Stimulated activated CD8-positive, alpha-beta memory T cell treated with anti-CD3 and anti-CD28 coated beads, Interleukin-15, amount 100 ng/mL, for 48 hours (primary cell): Measurements from ENCODE around the gene PRELP.
"Not testable (repeated sequence)": the region's sequence is repeated elsewhere in the genome, so short reads cannot be mapped to it uniquely, and the experiment has no call there.

Experiments used
- DNase-seq, 2 donors: peaks; one replicate each; pipeline ENCODE4 v3.0.0-alpha.2; 2020; ENCODE audit warnings: low read depth in 2 of 2

Gene PRELP

DNA sequence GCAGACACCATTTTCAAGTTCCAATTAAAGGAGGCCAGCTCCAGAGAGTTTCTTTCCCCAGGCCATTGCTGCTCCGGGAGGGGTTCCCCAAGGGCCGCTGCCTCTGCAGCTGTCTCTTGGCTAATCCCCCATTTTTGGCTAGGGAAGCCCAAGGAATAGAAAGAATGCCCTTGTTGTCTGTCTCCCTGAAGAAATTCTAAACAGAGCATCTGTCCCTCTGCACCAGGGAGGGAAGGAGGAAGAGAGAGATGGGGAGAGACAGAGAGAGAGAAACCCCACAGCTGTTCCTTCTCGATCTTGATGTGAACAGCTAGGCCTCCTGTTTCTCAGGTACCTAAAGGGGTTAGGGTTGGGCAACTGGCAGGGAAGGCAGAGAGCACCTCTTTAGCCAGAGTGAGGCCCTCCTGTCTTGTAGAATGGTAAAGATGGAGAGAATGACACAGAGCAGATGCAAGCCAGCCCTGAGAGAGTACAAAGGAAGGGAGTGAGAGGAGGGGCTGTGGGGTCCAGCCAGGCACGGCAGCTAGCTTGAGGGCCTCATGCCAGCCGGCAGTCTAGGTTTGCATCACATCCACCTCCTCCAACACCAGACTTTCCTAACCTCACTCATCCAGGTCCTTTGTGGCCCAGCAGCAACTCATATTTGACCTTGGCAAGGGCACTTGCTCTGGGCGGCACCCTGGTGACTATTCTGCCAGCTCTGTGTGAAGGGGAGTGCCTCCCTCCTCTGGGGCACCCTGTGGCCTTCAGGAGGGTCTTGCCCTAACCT is 31.4 kb downstream of the PRELP start:
- no peak for DNase-seq

DNA sequence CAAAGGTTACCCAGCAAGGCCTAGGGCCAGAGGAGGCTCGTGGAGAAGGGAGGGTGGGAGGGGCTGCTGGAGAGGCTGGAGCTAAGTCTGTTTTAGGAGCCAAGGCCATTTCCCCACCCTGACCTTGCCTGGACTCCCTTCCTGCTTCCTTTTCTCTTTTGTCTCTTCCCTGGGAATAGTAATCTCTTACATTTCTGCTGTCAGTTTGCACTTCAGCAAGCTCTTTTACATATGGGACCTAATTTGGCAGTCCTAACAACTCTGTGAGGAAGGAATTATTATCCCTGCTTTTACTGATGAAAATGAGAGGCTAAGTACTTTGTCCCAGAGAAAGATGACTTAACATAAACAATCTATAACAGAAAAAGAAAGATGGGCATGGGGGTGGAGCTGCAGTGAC is 32.2 kb downstream of the PRELP start:
- no peak for DNase-seq

DNA sequence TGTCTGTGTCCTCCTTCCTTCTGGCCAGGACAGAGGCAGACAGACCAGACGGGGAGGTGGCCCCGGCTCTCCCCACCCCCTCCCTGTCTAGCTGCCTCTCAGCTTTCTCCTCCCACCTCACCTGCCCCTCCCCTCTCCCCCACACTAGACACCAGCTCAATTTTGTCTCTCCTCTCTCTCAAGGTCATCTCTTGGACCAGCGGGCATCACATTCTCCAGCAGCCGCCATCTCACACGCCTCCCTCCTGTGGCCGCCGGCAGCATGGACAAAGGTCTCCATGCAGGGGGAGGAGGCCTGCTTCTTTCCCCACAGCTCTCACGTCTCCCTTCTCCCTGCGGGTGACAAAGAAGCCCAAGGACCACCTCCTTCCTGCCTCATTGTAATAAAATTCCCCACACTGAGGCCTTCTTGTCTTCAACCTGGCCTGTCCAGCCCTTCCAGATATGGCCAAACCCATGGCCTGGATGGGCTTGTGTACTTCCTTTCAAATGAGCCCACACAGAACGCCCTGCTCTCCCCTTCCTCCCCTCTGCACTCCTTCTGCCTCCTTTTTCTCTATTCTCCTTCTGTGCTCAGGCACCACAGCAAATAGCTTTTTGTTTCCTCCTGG is 33.0 kb downstream of the PRELP start:
- DNase-seq: no peak

DNA sequence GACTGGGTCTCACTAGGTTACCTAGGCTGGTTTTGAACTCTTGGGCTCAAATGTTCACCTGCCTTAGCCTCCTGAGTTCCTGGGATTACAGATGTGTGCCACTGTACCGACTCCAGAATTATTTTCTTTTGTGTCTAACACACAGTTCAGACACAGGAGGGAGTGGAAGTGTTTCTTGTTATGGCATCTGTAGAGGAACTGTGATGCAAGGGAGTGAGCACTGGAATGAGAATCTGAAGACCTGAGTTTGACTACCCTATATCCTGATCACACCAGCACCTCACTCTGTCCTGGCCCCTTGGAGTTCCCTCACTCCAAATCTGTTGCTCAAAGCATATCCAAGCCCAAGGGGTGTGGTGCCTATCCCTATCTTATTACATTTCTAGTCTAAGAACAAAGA is 33.5 kb downstream of the PRELP start:
- no peak for DNase-seq

DNA sequence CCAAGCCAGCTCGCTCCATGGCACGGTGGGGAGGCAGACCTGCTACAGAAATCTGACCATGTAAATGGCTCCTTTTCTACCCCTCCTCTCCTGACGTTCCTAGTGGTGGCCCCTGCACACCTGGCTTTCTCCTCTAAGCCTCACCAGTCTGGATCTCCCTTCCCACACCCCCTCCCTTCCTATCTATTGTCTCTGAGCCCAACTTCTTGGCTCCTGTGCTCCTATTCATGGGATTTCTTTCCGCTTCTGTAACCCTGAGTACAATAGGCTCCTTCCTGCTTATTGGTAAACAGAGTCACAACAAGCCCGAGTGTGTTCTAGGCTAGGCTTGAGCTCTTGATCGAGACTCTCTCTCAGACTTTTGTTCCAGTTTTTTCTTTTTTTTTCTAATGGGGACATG is 35.9 kb downstream of the PRELP start:
- no peak for DNase-seq

DNA sequence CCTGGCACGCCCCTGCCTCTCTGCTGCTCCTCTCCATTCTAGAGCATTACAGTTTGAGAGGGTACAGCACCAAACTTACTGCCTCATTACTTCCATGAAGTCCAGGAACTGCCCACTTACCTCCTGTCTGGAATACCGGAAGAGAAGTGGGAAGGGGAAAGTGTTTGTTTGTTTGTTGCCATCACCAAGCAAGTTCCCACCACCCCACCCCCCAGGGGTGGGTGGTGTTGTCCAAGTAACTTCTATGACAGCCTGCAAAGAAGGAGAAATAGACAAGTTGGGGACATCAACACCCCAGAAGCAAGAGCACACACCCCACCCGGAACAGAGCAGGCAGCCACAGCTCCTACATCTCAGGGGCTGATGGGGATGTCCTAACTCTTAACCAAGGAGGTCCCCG is 36.3 kb downstream of the PRELP start:
- no peak for DNase-seq

DNA sequence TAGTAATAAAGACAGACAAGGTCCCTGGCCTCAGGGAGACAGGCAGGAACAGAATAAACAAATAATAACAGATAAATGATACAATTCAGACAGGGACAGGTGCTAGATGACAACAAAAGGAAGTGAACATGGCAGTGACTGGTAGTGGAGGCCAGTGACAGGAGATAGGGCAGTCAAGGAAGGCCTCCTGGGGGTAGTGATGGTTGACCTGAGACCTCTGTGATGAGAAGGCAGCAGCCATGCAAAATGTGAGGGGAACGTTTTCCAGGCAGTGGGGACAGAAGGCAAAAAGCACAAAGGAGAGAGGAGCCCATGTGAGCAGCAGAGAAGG is 36.9 kb downstream of the PRELP start:
- DNase-seq: no peak

DNA sequence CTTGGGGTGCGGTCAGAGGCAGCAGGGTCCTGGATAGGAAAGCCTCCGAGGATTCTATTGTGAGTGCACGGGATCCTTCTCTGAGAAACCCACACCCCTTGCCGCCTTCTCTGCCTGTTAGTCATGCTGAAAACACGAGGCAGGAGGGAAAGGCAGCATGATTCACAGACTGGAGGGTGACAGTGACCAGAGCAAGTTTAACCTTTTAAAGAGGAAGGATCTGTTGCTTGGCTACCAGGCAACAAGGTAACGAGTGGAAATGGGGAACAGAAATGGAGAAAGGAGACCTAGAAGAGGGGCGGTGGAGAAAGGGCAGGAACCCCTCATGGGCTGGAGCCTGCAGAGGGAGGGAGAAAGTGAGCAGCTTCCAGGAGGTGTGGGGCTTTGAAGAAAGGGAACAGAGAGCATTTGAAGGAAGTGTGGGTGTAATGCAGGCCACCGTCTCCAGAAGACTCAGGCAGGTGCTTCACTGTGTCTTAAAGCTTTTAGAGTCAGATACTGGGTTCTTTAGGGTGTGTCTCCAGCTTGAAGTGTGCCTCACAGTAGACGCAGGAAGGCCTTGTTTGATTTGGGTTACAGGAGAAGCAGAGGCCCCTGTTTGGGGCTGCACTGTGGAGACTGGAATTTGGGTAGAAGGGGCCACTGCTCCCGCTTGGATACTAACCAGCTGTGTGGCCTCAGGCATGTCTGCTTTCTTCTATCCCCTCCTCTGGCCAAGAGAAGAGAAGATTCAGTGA is 37.4 kb downstream of the PRELP start:
- peak; percentile 22 to 33 for DNase-seq

DNA sequence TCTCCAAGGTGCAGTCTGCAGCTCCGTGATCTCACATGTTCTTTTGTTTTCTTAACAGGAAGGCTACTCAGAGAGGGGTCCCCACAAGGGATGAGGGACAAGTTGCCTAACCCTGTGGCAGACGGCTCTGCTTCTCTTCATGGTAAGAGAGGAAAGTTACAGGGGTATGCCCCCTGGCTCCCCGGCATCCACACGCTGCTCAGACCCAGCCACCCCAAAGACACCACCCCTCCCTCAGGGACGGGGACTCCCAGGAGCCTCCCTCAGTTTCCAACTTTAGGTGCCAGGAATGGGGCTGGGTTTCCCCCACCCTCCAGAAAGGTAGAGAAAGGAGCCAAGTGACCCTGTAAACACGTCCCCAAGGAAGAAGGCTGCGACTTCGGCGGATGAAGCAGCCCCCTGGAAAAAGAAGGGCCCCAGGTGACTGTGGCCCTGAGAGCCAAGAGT is 38.0 kb downstream of the PRELP start:
- no peak for DNase-seq

DNA sequence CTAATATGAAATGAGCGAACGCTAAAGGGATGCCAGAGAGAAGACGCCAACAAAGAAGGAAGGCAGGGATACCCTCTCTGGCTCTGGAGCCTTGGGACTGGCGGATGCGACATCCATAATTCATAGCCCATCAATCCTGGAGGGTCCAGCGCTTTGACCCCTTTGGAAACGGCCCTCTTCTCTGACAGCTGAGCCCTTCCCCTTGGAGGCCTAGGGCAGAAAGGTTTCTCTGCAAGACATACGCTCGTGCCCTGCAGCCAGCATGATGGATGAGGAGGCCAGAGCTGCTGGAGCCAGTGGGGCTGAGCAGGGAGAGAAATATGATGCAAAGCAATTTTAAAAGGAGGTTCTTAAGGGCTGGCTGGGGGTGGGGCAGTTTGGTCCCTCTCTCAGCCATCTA is 40.6 kb downstream of the PRELP start:
- DNase-seq: no peak

DNA sequence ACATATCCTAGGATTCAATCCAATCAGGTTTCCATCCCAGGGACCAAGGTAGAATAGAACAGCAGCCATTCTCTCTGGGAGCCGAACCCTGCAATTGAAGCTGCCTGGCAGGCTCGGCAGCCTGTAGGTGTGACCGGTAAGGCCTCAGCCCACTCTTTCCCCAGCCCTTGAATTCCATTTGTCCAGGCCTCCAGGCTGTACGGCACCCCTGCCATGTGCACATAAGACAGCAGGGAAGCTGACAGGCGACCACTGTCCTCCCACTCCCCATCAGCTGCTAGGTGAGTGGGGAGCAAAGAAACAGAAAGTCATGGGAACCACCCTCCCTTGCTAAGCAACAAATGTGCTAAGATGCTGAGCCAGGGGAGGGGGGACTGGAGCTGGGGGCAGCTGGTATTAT is 41.3 kb downstream of the PRELP start:
- DNase-seq: no peak

DNA sequence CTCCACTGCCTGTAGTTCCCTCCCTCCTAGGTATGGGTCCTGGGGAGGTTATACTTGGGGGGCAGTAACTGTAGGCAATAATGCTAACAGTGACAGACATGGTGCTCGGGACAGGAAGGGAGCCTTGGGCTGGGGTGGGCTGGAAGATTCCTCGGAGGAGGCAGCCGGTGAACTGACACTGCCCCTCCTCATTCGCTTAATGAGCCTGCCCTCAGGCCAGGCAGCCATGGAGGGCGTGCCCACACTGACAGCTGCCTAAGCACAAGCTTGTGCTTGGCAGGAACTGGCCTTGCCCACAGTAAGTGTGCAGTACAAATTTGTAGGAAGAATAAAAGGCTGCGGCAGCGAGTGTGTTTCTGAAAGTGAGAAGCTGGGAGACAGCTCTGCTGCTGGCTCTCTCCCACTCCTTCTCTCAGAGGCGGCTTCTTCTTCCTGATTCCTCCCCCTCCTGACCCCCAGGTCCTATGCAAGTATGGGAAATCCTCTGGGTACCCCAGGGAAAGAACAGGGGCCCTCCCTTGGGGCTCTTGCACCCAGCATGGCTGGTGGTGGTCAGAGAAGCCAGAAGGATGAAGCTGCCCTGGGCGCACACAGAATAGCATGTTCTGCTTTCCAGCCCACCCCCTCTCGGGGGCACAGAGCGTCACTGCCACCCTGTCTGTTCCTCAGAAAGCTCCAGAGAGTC is 42.0 kb downstream of the PRELP start:
- no peak for DNase-seq

DNA sequence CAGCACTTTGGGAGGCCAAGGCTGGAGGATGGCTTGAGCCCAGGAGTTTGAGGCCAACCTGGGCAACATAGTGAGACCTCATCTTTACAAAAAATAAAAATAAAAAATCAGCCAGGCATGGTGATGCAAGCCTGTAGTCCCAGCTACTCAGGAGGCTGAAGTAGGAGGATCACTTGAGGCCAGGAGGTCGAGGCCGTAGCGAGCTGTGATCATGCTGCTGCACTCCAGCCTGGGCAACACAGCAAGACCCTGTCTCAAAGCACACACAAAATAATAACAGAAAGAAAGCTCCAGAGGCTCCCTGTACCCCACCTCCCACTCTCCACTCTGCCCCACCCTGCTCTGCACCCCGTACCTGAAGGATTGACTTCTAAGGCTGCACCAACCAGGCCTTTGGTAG is 42.5 kb downstream of the PRELP start:
- DNase-seq: not testable (repeated sequence)

DNA sequence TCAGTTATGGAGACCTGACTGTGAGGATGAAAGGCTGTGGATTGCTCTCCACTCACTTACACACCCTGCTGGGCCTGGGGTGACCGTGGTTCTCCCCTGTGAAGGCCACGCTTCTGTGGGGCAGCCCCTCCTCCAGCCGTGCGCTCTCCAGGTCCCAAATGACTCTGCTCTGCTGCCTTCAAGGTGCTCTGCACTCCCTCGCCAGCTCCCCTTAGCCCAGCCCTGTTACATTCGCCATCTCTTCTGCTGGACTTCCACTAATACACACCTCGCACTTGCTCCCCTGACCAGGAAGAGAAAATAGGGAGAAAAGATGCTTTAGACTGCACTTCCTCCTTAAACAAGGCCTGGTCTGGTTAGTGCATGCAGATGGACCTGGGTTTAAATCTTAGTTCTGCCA is 42.9 kb downstream of the PRELP start:
- DNase-seq: no peak

DNA sequence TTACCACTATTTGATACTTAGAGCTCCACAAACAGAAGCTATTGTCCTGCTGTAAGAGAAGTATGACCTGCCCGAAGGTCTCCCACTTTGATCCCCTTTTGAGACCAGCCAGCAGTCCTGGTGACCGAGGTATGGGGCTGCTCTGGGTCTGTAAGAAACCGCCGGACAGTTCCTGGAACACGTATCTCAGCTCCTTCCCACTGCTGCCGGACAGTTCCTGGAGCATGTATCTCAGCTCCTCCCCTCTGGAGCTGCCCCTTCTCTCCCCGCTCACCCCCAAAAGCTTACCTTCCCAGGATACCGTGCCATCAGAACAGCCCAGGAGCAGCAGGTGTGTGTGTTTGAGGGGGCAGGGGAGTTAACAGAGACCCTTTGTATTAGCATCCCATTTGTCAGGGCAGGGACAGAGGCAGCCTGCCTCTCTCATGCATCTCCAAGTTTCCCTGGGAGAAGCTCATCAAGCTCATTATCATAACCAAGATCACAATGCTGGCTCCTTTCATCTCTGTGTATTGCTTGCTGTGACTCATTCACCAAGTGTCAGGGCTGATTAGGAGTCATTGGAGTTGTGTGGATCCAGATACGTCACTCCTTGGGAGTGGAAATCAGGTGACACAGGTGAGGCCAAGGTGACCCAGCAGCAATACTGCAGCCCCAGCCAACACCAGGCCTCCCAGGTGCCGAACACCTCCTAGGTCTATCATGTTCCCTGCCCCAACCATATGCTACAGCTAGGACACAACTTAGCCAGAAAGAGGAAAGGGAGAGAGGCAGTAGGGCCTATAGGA is 43.6 kb downstream of the PRELP start:
- no peak for DNase-seq

DNA sequence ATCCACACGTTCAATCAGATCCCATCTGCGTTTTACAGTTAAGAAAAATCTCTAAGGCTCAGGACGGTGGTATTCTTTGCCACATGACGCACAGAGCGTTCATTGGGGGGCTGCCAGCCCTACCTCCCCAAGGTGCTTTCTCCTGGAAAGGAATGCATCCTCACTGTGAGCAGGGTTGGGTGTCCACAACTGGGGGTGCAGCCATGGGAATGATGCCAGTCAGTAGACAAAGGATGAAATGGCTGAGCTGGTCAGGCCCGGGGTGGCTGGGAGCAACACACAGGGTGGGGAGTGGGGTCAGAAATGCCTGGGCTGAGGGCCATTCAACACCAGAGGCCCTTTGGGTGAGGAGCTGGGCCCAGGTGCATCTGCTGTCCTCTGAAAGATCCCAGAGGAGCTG is 44.3 kb downstream of the PRELP start:
- no peak for DNase-seq

DNA sequence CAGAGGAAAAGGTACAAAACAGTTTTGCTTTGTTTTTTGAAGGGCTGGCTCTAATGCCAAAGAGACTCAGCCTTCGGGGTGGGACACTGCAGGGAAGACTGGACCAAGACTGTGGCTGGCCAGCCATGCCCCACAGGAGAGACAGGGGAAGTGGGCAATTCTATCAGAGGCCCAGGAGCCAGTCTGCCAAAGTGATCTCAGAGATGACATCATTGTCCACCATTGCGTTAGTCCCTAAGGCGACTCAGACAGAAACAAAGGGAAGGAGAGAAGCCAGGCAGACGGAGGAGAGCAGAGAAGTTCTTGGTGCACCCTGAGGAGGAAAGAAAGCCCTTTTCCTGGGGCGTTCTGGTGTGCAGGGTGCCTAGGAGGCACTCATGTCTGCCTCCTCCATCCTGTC is 44.7 kb downstream of the PRELP start:
- DNase-seq: no peak

DNA sequence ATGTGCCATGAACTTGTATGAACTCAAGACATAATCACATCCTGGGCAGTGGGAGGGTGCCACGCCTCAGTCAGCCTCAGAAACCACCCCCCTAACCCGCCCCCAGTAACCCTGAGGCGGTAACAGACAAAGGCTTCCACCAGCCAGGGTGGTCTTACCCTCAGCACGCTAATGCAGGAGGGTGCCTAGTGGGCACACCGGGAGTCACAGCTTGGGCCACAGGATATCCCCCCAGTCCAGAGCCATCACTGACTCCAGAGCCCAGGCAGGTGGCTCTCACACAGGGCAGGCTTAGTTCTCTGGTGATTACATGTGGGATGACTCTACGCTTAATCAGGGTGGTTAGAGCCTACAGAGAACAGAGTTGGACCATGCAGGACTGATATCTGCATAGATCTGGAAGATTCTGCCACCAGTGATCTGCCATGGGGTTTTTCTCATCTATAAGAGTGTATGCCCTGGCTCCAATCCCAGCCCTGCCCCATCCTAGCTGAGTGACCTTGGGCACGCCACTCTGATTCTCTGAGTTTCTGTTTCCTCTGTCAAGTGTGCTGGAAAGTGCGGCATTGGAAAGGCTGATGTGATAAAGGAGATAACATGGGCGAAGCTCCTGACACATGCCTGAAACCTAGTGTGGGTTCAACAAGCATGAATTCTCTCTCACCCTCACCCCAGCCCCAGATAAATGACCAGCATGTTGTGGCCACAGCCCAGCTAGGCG is 45.6 kb downstream of the PRELP start:
- no peak for DNase-seq

DNA sequence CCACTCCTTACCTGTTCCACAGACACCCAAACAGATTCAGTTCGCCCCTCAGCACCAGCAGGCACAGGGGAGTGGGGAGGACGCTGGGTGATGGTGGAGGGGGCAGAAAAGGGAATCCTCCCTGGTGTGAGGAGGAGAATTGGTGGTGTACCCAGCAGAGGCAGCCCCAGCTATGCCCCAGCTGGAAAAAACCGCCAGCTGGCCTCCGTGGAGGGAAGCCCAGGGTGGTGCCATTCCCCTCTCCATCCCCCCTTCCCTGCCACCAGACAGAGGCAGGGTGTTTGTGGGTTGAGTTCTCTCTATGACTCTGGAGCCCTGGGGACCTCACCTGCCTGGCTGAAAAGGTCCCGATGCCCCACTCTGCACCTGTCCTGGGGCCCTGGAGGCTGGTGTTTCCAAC is 46.2 kb downstream of the PRELP start:
- no peak for DNase-seq

DNA sequence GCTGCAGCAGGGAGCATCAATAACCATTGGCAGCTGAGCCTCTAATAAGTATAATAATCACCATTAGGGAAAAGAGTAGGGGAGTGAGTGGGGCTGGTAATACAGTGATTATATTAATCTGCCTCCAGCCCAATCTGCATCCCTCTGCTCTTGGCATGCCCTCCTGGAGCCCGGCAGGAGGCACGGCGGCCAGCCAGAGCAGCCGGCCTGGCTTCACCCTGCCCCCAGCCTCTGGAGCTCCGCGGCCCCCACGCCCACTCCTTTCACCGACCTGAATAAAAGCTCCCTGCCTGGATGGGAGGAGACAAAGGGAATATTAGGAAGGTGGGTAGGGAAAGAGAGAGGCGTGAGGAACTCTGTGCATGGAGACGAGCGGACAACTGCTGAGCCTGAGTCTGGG is 46.6 kb downstream of the PRELP start:
- no peak for DNase-seq

DNA sequence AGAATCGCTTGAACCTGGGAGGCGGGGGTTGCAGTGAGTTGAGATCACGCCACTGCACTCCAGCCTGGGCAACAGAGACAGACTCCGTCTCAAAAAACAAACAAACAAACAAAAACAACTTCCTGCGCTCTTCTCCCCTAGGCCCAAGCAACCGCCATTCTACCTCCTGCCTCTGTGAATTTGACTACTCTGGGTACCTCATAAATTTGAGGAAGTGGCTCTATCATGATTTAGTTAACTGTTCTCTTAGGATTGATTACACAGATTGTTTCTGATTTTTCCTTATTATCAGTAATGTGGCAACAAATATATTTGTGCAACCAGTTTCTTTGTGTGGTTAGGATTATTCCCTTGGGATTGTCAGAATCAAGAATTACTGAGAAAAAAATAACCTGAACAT is 48.1 kb downstream of the PRELP start:
- DNase-seq: no peak
